Neural progenitor cell (in vitro differentiated cells): ENCODE measurements around the gene CLEC2A.

Source experiments
- CTCF ChIP-seq: fragments of 200-600 bp; sonication (generic); IDR thresholded peaks from 2 replicates; pipeline ENCODE4 v1.5.1; 2017; ENCODE audit warnings: antibody characterized with exemption, mild to moderate bottlenecking
- EZH2 ChIP-seq: fragments of 200-600 bp; sonication (generic); IDR thresholded peaks from 2 replicates; pipeline ENCODE4 v1.6.1; 2017; ENCODE audit warnings: antibody characterized with exemption, mild to moderate bottlenecking, moderate library complexity

- TF ChIP-seq CTCF, result no peak
- no peak for TF ChIP-seq EZH2
These were observed 4.4 kb upstream of the CLEC2A start for GRCh38 chr12:9936591-9936990.
